ENCODE measurements around the gene SLIT3. TPM values are rescaled to one million over a fixed set of nuclear protein-coding genes. Genes with fewer than 3 reads are reported as not detected.

Gene SLIT3
- total and polyA plus RNA-seq, 10 of the 15 experiments (the other 5 are each of a cell fraction or from before 2014, with no cell fraction given): 0.05 TPM; not detected in 9

GRCh38 chr5:169154679-169155078, 146.3 kb downstream of the SLIT3 start:
- Histone ChIP-seq H3K4me1 (ENCODE audit: control insufficient read depth, insufficient read depth, low read length) (no peaks in the 10 kb centered on the region), H3K79me2 (ENCODE audit: control insufficient read depth, insufficient read depth, low read length) (no peaks in the 10 kb centered on the region), H3K9ac (ENCODE audit: control insufficient read depth, insufficient read depth, low read length) (no peak overlapping the region), H4K20me1 (ENCODE audit: control insufficient read depth, insufficient read depth) (no peaks in the 10 kb centered on the region), H3K4me2 (ENCODE audit: control insufficient read depth, insufficient read depth) (no peak overlapping the region), H3K27me3 (replicated peaks in 1 of 2; ENCODE audit: control insufficient read depth in 2 of 2, insufficient read depth in 2 of 2, low read length in 1 of 2) (no peaks in the 10 kb centered on the region), H2AFZ (ENCODE audit: control insufficient read depth, low read depth, low read length) (no peak overlapping the region), H3K36me3 (ENCODE audit: control insufficient read depth in 2 of 2, insufficient read depth in 2 of 2, low read length in 1 of 2) (no peaks in the 10 kb centered on the region), H3K4me3 (no peak overlapping the region), H3K27ac (ENCODE audit: control insufficient read depth, insufficient read depth) (no peak overlapping the region), H3K9me3 (replicated peaks; ENCODE audit: control insufficient read depth, insufficient read depth, low read length) (no peaks in the 10 kb centered on the region; the same call in 2 of the 3 replicates)
- TF ChIP-seq TARDBP (IDR thresholded peaks at IDR 0.05; ENCODE audit: borderline replicate concordance) (no peak), SREBF2 (IDR thresholded peaks at IDR 0.05; ENCODE audit: low read length) (no peak), NFYB (IDR thresholded peaks at IDR 0.05; ENCODE audit: insufficient read depth, low read depth, low read length) (no peak), KAT2A (conservative IDR thresholded peaks at IDR 0.05; ENCODE audit: control insufficient read depth, low read depth, low read length) (no peak), CBX3 (IDR thresholded peaks at IDR 0.05; ENCODE audit: borderline replicate concordance, low read depth) (no peak), STAT1 (conservative IDR thresholded peaks at IDR 0.05) (no peak), MEF2A (IDR thresholded peaks at IDR 0.05; ENCODE audit: insufficient read depth, low read depth, low read length) (no peak), PKNOX1 (IDR thresholded peaks at IDR 0.05) (no peak), MEF2B (IDR thresholded peaks at IDR 0.05; ENCODE audit: partially characterized antibody, poor library complexity, severe bottlenecking) (no peak), SRF (IDR thresholded peaks at IDR 0.05; ENCODE audit: low read depth in 2 of 2, low read length in 2 of 2) (no peak), CHD1 (IDR thresholded peaks at IDR 0.05; ENCODE audit: low read depth, low read length) (no peak), MTA3 (IDR thresholded peaks at IDR 0.05; ENCODE audit: borderline replicate concordance, low read length) (no peak), POLR2AphosphoS5 (IDR thresholded peaks at IDR 0.05; ENCODE audit: low read length) (no peak), FOXM1 (IDR thresholded peaks at IDR 0.05; ENCODE audit: low read depth, low read length) (no peak), TCF3 (IDR thresholded peaks at IDR 0.05; ENCODE audit: borderline replicate concordance, insufficient read depth, low read depth, low read length) (no peak), SPI1 (IDR thresholded peaks at IDR 0.05; ENCODE audit: borderline replicate concordance, insufficient read depth, low read depth, low read length) (no peak), NR2C2 (IDR thresholded peaks at IDR 0.05; ENCODE audit: borderline replicate concordance, control insufficient read depth, insufficient read length, low read depth) (no peak), NRF1 (conservative IDR thresholded peaks at IDR 0.05; ENCODE audit: low read depth, low read length) (no peak), ZBTB33 (IDR thresholded peaks at IDR 0.05) (no peak), CEBPB (IDR thresholded peaks at IDR 0.05; ENCODE audit: borderline replicate concordance in 1 of 2, low read depth in 2 of 2, low read length in 2 of 2) (no peak)
- ATAC-seq (no peak), FAIRE-seq (no peak), DNase-seq (ENCODE audit: low read depth, low spot score) (no peak)
- POLR2A ChIA-PET: no interaction called here
- in situ Hi-C loops (cut with MboI): no loop called here
- no TSS peak for BruUV-seq (replicated peaks)
- CTCF ChIA-PET: interaction anchor here (0.6 kb wide), 1 partner anchor 500 kb away, joined by 3 read pairs; no protein-coding TSS in a partner anchor
- intact Hi-C loops (cut with micrococcal nuclease; ENCODE audit: unreplicated experiment): no loop called here
- RAD21 ChIA-PET (ENCODE audit: unreplicated experiment): no interaction called here
- WGBS (ENCODE audit: insufficient coverage, insufficient replicate concordance, low lambda C conversion rate, missing lambda C conversion rate): 15% methylated on average over 2 of the region's 2 CpGs
- SMC1A ChIA-PET (ENCODE audit: uncharacterized antibody, unreplicated experiment): interaction anchor here (1.2 kb wide), 1 partner anchor 8 kb away, joined by 3 read pairs; no protein-coding TSS in a partner anchor
